Cerebellar nuclear complex (tissue), 1 donor: Measurements from ENCODE around the gene FGD4.

Experiments used
- DNase-seq, 2 experiments: peaks; one replicate each; lab custom pipeline; 2025; lab: John Stamatoyannopoulos, UW

Gene FGD4

DNA sequence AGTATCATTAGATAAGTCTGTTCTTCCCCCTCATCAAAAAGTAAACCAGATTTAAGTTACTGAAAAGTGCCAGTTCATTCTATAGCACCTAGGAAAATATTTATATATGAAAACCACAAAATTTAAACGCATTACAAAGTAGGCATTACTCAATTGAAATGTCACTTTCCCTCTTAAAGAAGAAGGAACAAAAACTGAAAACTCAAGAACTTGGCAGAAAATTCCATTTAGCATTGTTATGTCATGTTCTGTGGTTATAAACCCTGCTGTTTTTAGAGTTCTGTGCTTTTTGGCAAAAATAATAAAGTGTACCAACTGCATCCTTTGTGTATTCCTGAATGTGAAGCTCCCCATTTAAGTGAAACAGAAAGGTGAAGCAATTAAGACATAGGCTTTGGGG lies 3.6 kb downstream of the FGD4 start:
- no peak for DNase-seq

DNA sequence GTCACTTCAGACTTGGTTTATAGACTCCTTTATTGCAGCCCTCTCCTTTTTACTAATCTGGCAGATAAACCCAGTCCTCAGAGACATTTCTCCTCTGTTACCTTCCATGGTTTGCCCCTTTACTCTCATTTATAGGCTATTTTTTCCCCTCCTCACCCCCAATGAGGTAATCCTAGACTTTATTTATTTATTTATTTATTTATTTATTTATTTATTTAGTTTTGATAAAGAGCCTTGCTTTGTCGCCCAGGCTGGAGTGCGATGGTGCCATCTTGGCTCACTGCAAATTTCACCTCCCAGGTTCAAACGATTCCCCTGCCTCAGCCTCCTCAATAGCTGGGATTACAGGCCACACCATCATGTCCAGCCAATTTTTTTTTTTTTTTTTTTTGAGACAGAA lies 8.4 kb downstream of the FGD4 start:
- DNase-seq: no peak

DNA sequence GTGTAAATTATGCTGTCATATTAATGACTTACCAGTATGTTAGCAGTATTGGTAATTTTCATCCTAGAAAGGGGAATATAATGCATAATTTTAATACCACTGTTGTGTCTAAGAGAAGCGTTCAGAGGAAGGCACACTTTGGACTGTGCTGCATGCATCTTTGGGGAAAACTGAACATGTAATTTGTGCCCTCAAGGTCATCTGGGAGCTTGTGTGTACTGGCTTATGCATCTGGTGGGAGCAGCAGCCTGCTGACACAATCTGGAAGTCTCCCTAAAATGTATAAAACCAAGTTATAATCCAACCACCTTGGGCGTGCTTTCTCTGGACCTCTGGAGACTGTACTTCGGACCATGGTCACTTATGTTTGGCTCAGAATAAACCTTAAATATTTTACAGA lies 14.1 kb downstream of the FGD4 start:
- no peak for DNase-seq

DNA sequence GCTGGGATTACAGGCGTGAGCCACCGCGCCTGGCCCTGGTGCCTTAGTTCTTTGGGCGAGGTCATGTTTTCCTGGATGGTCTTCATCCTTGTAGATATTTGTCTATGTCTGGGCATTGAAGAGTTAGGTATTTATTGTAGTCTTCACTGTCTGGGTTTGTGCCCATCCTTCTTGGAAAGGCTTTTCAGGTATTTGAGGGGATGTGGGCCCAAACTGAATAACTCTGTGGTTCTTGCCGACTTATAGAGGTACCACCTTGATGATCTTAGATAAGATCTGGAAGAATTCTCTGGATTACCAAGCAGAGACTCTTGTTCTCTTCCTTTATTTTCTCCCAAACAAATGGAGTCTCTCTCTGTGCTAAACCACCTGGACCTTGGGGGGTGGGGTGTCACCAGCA lies 18.9 kb downstream of the FGD4 start:
- no peak for DNase-seq

DNA sequence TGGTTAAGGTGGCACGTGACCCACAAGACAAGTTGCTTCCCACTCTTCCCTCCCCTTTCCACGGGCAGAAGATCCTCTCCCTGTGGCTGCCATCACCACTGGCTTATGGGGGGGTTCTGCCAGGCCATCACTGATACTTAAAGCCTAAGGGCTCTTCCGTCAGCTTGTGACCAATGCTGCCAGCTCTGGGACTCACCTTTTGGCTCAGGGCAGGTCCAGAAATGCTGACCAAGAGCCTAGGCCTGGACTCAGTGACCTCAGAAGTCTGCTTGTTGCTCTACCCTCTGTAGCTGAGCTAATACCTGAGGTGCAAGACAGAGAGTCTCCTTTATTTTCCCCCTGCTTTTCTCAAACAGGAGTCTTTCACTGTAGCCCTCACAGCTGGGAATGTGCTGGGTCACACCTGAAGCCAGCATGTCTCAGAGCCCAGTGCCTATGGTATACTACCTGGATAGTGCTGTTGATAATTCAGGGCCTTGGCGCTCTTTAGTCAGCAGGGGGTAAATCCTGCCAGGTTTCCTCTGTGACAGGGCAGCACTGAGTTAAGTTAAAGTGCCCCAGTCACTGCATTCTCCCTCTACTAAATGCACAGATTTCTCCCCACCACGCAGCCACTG lies 19.7 kb downstream of the FGD4 start:
- DNase-seq: no peak

DNA sequence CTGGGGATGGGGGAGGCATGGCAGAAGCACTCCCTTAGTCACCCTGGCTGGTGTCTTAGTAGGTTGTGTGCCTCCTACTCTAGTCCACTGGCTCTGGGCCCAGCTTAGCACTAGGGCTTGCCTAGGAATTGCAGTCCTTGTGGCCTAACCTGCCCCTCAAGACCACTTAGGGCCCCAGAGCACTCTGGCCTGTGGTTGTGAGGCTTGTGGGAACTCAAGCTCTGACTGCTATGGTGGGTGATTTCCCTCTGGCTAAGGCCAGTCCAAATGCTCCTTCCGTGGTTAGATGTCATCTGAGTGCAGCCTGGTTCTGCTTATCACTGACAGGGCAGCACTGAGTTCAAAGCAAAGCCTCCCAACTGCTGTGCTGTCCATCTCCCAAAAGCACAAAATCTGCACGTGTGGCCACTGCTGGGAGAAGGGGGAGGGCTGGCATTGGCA lies 20.2 kb downstream of the FGD4 start:
- no peak for DNase-seq

GRCh38 chr12:32420356-32420755 lies 21.0 kb downstream of the FGD4 start:
- no peak for DNase-seq

GRCh38 chr12:32423559-32423958 lies 24.2 kb downstream of the FGD4 start:
- no peak for DNase-seq

DNA sequence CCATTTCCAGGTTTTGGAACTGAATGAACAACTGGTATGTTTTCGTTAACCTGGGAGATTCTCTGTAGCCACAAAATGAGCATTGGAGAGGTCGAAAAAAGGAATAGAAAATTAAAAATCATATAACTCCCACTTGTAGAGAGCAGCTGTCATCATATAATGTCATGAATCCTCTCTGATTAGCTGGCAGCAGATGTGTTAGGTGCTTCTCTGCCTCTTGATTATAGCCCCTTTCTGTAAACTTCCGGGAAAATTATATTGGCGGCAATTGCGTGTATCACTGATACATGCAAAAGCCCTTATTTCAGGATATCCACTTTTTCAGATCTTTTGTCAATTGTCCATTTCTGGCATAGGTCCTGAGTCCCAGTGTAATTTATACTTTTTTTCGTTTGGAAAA lies 31.7 kb downstream of the FGD4 start:
- no peak for DNase-seq

DNA sequence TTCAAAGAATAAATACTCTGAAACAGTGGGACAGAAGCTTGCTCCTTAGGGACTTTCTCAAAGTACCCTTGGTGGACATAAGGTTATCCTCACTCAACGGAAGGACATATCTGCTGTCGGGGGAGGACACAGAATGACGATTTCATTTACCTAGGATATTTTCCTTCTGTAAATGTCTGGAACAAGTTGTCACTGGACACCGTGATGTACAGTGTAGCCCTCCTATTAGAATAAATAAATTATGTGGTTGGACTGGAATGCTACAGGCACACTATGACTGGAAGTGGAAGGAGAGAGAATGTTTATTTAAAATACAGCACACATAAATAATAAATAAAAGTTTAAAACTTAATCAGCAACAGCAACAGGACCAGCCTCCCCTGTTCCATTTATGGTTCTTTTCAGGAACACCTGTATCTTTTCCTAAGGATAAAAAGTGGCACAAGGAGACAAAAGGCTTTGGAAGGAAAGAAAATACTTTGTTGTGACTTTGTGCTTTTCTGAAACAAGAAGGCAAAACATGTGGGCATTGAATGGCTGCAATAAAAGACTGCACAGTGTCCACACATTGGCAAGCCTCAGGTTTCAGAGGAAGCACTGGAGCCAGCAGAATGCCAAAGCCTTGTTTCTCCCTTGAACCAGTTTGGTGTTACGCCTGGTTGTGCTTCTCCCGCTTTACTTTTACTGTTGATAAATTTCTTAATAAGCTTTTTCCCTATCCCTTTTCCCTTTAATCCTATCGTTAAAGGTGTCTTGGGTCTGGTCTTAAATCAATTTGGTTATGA lies 36.8 kb downstream of the FGD4 start:
- DNase-seq: no peak

- DNase-seq: no peak
These were observed 37.7 kb downstream of the FGD4 start for GRCh38 chr12:32437095-32437515.

DNA sequence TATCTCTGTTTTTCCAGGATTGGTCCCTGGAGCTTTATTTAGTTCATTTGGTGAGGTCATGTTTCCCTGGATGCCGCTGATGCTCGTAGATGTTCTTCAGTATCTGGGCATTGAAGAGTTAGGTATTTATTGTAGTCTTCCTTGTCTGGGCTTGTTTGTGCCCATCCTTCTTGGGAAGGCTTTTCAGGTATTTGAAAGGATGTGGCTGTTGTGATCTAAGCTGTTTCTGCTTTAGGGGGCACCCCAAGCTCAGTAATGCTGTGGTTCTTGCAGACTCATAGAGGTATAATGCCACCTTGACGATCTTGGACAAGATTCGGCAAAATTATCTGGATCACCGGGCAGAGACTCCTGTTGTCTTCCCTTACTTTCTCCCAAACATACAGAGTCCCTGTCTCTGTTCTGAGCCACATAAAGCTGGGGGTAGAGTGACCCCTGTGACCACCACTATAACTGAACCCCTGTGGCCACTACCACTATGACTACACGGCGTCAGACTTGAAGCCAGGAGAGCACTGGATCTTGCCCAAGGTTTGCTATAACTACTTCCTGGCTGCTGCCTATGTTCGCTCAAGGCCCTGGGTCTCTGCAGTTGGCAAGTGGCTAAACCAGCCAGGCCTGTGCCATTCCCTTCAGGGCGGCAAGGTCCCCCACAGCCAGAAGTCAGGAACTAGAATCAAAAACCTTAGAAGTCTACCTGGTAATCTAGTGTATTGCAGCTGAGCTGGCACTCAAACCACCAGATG lies 40.9 kb downstream of the FGD4 start:
- no peak for DNase-seq

DNA sequence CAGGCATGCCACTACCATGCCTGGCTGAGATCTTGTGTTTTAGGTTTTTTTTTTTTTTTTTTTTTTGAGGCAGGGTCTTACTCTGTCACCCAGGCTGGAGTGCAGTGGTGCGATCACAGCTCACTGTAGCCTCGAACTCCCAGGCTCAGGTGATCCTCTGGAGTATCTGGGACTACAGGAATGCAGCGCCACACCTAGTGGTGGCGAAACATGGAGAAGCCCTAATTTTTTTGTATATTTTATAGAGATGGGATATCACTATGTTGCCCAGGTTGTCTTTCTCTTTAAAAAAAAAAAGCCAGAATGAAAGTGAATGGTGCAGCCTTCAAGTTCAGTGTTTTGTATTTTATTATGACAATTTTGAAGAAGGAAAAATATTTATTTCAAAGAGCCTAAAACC lies 44.1 kb downstream of the FGD4 start:
- no peak for DNase-seq

GRCh38 chr12:32444895-32445294 lies 45.5 kb downstream of the FGD4 start:
- DNase-seq: no peak

GRCh38 chr12:32445356-32445755 lies 46.0 kb downstream of the FGD4 start:
- DNase-seq: no peak

DNA sequence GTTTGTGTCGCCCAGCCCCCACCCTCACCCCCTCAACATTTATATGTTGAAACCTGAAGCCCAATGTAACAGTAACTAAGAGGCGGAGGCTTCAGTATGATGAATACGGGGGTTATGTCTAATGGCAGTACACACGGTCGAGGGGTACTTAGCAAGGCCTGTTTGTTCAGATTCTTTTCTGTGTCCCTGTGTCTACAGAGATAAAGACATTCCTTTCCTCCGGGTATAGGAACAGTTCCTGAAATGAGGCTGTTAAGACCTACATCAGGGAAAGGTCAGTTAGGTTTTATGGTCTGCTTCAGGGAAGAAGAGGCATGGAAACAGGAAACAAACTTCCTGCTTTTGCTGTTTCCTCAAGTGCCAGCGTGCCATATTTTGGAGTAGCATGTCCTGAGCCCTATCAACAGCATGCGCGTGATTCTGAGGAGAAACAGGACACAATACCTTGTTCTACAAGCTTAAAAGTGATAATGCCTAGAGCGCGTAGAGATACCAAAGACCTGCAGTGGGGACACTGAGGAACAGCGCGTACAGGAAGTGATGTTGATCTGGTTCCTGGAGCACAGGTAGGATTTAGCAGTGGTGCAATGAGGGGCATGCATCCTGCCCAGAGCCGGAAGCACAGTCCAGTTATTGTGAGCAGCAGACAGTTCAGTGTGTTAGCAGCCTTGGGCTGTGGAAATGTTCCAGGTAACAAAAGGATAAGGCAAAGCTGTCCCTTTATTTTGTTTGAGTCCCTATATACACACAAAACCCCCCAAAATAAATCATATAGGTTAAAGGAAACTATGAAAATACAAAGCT lies 47.2 kb downstream of the FGD4 start:
- no peak for DNase-seq

- DNase-seq: no peak
These were observed 49.2 kb downstream of the FGD4 start for GRCh38 chr12:32448586-32448985.

GRCh38 chr12:32450363-32450762 lies 51.0 kb downstream of the FGD4 start:
- DNase-seq: no peak

GRCh38 chr12:32450768-32451167 lies 51.4 kb downstream of the FGD4 start:
- no peak for DNase-seq

- DNase-seq: no peak
These were observed 52.5 kb downstream of the FGD4 start for GRCh38 chr12:32451816-32452215.

- DNase-seq: no peak
These were observed 54.7 kb downstream of the FGD4 start for GRCh38 chr12:32454075-32454474.

DNA sequence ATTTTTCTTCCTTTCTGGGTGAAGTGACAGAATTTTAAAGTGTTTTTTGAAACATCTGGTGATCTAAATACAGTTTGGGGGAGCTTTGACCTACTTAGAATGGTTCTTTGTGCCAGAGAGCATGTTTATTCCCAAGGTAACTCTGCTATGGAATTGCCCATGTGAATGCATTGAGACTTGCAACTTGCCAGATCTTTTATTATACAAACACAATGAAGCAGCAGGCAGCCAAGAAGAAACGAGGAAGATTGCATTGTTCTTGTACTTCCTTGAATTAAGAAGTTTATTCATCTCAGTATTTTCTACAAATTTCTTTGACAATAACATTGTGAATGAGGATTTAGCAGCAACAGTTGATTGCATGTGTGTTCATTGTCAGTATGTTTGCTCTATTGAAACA lies 55.5 kb downstream of the FGD4 start:
- no peak for DNase-seq
